Stimulated activated CD4-positive, alpha-beta T cell treated with anti-CD3 and anti-CD28 coated beads, Interleukin-4, amount 100 ng/mL, for 24 hours (primary cell): ENCODE data around the gene PPP1R9A.

Experiments used
- DNase-seq: peaks from one replicate; pipeline ENCODE4 v3.0.0-alpha.2; 2020

PPP1R9A gene

GRCh38 chr7:94907026-94907810 is at the start of gene PPP1R9A:
TSS of gene PPP1R9A (plus strand) at chr7:94907594. CDS start at chr7:94910114, 2,520 bp downstream.
- no peak for DNase-seq

GRCh38 chr7:94871132-94871531 is 36.3 kb upstream of the PPP1R9A start:
- no peak for DNase-seq

GRCh38 chr7:94873239-94873638 is 34.2 kb upstream of the PPP1R9A start:
- DNase-seq, result no peak

- no peak for DNase-seq
These were observed 33.2 kb upstream of the PPP1R9A start for GRCh38 chr7:94874036-94874785.

- no peak for DNase-seq
These were observed 32.2 kb upstream of the PPP1R9A start for GRCh38 chr7:94875201-94875600.

- DNase-seq, result no peak
These were observed 29.4 kb upstream of the PPP1R9A start for GRCh38 chr7:94877731-94878670.

- DNase-seq, result no peak
These were observed 24.5 kb upstream of the PPP1R9A start for GRCh38 chr7:94882891-94883290.

GRCh38 chr7:94883616-94884015 is 23.8 kb upstream of the PPP1R9A start:
- DNase-seq, result no peak

GRCh38 chr7:94888551-94888950 is 18.8 kb upstream of the PPP1R9A start:
- no peak for DNase-seq

- DNase-seq, result no peak
These were observed 18.3 kb upstream of the PPP1R9A start for GRCh38 chr7:94888995-94889523.

- no peak for DNase-seq
These were observed 17.2 kb upstream of the PPP1R9A start for GRCh38 chr7:94890216-94890615.

GRCh38 chr7:94893661-94894060 is 13.7 kb upstream of the PPP1R9A start:
- DNase-seq, result no peak

- no peak for DNase-seq
These were observed 9.9 kb upstream of the PPP1R9A start for GRCh38 chr7:94897541-94897940.

- no peak for DNase-seq
These were observed 9.1 kb upstream of the PPP1R9A start for GRCh38 chr7:94898340-94898739.

- no peak for DNase-seq
These were observed 5.4 kb upstream of the PPP1R9A start for GRCh38 chr7:94901981-94902380.

GRCh38 chr7:94903971-94904370 is 3.4 kb upstream of the PPP1R9A start:
- no peak for DNase-seq

GRCh38 chr7:94904982-94905381 is 2.4 kb upstream of the PPP1R9A start:
- no peak for DNase-seq

GRCh38 chr7:94906065-94906851 is 1.1 kb upstream of the PPP1R9A start:
- DNase-seq, result no peak

GRCh38 chr7:94907811-94908322 is 473 bp downstream of the PPP1R9A start:
- no peak for DNase-seq

GRCh38 chr7:94908323-94909178 is 1.2 kb downstream of the PPP1R9A start:
- no peak for DNase-seq

GRCh38 chr7:94909179-94909466 is 1.7 kb downstream of the PPP1R9A start:
- DNase-seq, result no peak
